Measurements from ENCODE around the gene ITPR1.

Gene ITPR1

DNA sequence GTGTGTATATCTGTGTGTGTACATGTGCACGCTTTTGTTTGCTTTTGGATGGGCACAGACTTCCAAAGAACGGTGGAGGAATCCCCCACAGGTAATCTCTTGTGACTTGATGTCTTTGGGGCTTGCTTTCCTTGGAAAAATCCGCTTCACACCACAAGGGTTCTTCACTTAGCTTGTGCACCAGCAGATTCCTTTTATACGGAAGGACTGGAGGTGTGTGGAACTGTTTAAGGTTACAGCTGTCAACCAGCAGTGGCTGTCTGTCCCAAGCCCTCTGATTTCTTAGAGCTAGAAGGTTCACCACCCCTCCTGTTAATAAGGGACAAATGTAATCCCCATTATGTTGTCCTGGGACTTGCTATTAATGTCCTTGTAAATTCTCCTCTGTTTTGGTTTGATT lies 193.5 kb downstream of the ITPR1 start:
- TF ChIP-seq, protein P1, sequence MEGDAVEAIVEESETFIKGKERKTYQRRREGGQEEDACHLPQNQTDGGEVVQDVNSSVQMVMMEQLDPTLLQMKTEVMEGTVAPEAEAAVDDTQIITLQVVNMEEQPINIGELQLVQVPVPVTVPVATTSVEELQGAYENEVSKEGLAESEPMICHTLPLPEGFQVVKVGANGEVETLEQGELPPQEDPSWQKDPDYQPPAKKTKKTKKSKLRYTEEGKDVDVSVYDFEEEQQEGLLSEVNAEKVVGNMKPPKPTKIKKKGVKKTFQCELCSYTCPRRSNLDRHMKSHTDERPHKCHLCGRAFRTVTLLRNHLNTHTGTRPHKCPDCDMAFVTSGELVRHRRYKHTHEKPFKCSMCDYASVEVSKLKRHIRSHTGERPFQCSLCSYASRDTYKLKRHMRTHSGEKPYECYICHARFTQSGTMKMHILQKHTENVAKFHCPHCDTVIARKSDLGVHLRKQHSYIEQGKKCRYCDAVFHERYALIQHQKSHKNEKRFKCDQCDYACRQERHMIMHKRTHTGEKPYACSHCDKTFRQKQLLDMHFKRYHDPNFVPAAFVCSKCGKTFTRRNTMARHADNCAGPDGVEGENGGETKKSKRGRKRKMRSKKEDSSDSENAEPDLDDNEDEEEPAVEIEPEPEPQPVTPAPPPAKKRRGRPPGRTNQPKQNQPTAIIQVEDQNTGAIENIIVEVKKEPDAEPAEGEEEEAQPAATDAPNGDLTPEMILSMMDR (IDR thresholded peaks at IDR 0.05; ENCODE audit: low read depth, low read length): no peak
- no peak for DNase-seq (ENCODE audit: low read depth, low spot score)
- no peak overlapping the region for H3K4me3 ChIP-seq (ENCODE audit: low read depth, low read length)
- in situ Hi-C loops (cut with HindIII; ENCODE audit: low sequenced_read_pairs): no loop called here

DNA sequence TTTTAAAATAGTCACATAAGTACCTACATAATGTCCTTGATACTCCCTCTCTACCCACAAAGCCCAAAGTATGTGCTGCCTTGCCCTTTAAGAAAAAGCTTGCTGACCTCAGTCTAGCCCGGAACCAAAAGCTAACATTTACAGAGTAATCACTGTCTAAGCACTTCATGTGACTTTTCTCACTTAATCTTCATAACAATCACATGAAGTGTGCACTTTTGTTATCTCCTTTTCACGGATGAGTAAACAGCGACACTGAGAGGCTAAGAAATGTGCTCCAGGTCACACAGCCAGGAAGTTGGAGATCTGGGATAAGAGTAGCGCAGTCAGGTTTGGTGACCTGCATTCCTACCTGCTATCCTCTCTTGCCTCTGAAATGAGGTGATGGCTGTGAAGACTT lies 194.0 kb downstream of the ITPR1 start:
- H3K4me3 ChIP-seq (ENCODE audit: low read depth, low read length): no peak overlapping the region
- DNase-seq (ENCODE audit: low read depth, low spot score): no peak
- TF ChIP-seq, protein P1 (IDR thresholded peaks at IDR 0.05; ENCODE audit: low read depth, low read length): no peak
- in situ Hi-C loops (cut with HindIII; ENCODE audit: low sequenced_read_pairs): no loop called here

DNA sequence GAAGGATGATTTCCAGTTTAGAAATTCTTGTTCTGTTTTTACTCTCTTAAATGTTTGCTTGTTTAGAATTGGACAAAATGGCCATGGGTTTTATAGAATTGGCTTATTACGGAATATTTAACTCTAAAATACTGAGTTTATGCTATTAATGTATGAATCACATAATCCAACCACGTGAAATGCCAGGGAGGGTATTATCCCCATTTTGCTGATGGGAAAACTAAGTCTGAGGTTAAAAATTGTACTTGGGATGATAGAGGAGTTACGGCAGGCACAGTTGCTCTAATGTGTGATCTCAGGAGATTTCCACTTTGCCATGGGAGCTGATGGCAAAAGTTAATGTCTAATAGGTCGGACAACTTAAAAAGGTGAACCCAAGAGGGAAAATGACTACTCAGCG lies 194.4 kb downstream of the ITPR1 start:
- DNase-seq (ENCODE audit: low read depth, low spot score): no peak
- H3K4me3 ChIP-seq (ENCODE audit: low read depth, low read length): no peak overlapping the region
- TF ChIP-seq, protein P1 (IDR thresholded peaks at IDR 0.05; ENCODE audit: low read depth, low read length): no peak
- in situ Hi-C loops (cut with HindIII; ENCODE audit: low sequenced_read_pairs): no loop called here

DNA sequence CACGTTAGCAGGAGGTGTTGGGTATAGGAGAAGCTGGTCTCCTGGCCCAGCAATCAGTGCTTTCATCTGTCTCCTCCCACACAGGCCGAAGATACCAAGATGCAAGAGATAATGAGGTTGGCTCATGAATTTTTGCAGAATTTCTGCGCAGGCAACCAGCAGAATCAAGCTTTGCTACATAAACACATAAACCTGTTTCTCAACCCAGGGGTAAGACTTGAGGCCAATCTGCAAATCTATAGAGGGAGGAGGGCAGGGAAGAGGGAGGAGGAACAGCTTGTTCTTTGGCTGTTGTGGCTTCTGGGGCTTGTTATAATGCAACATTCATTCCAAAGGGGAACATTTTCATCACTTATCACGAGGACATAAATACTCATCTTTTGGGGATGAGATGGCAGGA lies 195.3 kb downstream of the ITPR1 start:
- TF ChIP-seq, protein P1 (IDR thresholded peaks at IDR 0.05; ENCODE audit: low read depth, low read length): no peak
- no peak overlapping the region for H3K4me3 ChIP-seq (ENCODE audit: low read depth, low read length)
- in situ Hi-C loops (cut with HindIII; ENCODE audit: low sequenced_read_pairs): no loop called here
- no peak for DNase-seq (ENCODE audit: low read depth, low spot score)

DNA sequence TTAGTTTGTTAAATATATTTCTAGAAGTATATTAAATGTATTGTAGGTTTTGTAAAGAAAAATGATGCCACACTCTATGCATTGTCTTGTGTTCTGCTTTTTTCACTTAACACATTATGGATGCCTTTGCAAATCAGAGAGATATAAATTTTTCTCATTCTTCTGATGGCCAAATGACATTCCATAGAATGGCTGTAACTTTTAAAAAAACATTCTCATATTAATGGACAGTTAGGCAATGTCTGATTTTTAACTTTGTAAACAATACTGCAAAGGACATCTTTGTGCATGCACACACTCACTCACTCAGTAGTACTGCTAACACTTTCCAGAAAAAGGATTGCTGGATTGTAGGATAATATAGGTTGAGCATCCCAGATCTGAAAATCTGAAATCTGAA lies 195.9 kb downstream of the ITPR1 start:
- TF ChIP-seq, protein P1 (IDR thresholded peaks at IDR 0.05; ENCODE audit: low read depth, low read length): no peak
- DNase-seq (ENCODE audit: low read depth, low spot score): no peak
- no peak overlapping the region for H3K4me3 ChIP-seq (ENCODE audit: low read depth, low read length)
- in situ Hi-C loops (cut with HindIII; ENCODE audit: low sequenced_read_pairs): no loop called here

DNA sequence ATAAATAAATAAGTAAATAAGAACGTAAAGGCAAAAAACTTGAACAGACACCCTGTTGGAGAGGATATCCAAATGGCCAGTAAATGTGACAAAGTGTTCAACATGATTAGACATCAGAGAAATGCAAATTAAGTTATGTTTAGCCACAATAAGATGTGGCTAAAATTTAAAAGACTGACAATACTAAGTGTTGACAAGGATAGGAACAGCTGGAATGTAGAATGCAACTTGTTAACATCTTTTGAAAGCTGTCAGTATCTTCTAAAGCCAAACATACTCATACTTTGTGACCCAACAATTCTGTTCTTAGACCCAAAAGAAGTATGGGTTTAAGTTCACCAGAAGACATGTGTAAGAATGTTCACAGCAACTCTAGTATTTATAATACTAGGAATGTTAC lies 197.1 kb downstream of the ITPR1 start:
- no peak for DNase-seq (ENCODE audit: low read depth, low spot score)
- no peak overlapping the region for H3K4me3 ChIP-seq (ENCODE audit: low read depth, low read length)
- in situ Hi-C loops (cut with HindIII; ENCODE audit: low sequenced_read_pairs): no loop called here
- TF ChIP-seq, protein P1 (IDR thresholded peaks at IDR 0.05; ENCODE audit: low read depth, low read length): no peak

DNA sequence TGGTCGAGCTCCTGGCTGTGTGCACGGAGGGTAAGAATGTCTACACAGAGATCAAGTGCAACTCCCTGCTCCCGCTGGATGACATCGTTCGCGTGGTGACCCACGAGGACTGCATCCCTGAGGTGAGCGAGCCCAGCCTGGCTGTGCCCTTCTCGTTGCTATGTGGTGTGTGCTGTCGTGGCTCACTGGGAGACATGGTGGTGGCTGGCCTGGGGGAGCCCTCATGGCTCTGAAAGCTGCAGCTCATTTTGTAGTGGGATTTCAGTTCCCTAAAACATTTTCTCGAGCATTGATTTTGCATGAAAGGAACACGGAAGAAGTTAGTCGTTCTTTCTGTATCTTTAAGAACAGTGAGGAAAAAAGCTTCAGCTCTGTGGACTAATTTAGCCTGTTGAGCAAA lies 200.5 kb downstream of the ITPR1 start:
- no peak overlapping the region for H3K4me3 ChIP-seq (ENCODE audit: low read depth, low read length)
- in situ Hi-C loops (cut with HindIII; ENCODE audit: low sequenced_read_pairs): no loop called here
- TF ChIP-seq, protein P1 (IDR thresholded peaks at IDR 0.05; ENCODE audit: low read depth, low read length): no peak
- DNase-seq (ENCODE audit: low read depth, low spot score): no peak
